ENCODE data around the gene STK24.
"Not testable (repeated sequence)": the region's sequence is repeated elsewhere in the genome, so short reads cannot be mapped to it uniquely, and the experiment has no call there.

STK24 gene

GRCh38 chr13:98571955-98572662, 4.8 kb downstream of the STK24 start:
- no peak overlapping the region for H3K27ac ChIP-seq
- TF ChIP-seq CTCF (conservative IDR thresholded peaks at IDR 0.05) (no peak), ZFX (IDR thresholded peaks at IDR 0.05) (no peak)

DNA sequence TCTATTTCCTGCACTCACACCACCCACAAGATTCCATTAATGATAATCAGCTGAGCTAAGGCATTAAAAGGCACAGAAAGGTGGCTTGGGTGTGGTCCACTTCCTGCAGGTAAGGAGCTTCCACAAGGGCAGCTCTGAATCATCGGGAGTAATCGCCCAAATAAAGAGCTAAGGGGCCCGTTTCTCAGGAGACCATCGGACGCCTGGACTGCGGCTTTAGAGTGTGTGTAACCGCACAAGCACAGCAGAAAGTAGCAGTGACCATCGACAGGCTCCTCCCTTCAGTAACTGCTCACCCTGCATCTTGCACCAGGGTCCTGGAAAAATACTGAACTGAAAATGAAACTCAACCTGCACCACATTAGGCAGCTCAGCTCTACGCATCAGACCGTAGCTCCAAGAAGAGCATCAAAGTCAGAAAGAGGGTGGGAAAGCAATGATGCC, 6.0 kb downstream of the STK24 start:
- H3K27ac ChIP-seq: no peak overlapping the region
- TF ChIP-seq CTCF (conservative IDR thresholded peaks at IDR 0.05) (no peak), ZFX (IDR thresholded peaks at IDR 0.05) (no peak)

- not testable (repeated sequence) for H3K27ac ChIP-seq
Measured at GRCh38 chr13:98569494-98570367, 7.2 kb downstream of the STK24 start.

DNA sequence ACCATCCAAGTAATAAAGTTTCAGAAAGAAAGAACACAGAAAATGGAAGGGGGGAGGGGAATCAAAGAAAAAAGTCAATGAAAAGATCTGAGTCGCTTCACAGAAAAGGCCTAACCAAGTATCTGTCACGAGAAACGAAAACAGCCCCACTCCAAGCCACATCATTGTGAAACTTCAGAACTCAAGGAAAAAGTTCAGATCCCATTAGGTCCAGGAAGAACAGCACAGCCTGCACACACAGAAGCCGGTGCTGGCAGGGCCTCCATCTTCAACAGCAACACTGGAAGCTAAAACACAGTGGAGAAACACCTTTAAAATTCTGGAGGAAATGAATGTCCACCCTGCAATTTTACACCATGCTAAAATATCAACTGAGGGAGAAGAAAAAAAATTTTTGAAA, 8.0 kb downstream of the STK24 start:
- TF ChIP-seq ZFX (IDR thresholded peaks at IDR 0.05) (no peak), CTCF (conservative IDR thresholded peaks at IDR 0.05) (no peak)
- no peak overlapping the region for H3K27ac ChIP-seq

- no peak overlapping the region for H3K27ac ChIP-seq
- TF ChIP-seq ZFX (IDR thresholded peaks at IDR 0.05) (no peak), CTCF (conservative IDR thresholded peaks at IDR 0.05) (no peak)
Measured at GRCh38 chr13:98567140-98567539, 9.8 kb downstream of the STK24 start.

DNA sequence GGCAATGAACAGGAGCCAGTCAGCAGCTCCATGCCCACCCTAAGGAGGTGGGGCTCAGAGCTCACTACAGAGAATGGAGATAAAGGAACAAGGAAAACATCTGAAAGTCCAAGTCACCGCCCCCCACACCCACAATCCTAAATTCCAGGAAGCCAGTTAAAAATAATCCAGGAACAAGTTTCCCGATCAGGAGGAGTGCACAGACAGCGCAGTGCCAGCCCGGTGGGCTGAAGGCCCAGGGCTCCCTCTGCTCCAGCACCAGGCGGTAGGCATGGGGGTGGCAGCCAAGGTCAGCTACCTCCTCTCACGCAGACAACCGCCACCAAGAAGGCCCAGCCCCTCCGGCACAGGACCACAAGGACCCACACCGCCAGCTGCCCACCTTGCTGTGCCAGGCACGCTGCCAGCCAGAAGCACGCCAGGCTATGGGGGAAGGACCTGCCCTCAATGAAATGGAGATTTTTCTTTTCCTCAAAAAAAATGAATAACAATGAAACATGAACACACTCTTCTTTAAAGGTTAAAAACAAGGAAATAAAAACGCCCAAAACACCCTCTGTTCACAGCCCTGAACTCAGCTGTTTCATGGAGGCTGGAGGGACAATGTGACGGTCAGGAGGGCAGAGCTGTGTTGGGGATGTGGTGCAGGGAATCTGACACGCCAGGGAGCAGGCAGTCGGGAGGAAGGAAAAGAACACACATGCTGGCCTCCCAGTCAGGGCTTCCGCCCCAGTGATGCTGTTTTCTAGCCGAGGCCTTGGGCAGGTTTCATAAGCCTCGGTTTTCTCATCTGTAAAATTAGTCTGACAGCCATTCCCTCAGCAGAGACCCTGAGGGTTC, 11.0 kb downstream of the STK24 start:
- no peak overlapping the region for H3K27ac ChIP-seq
- no peak for TF ChIP-seq ZFX (IDR thresholded peaks at IDR 0.05)
- no peak for TF ChIP-seq CTCF (conservative IDR thresholded peaks at IDR 0.05)

DNA sequence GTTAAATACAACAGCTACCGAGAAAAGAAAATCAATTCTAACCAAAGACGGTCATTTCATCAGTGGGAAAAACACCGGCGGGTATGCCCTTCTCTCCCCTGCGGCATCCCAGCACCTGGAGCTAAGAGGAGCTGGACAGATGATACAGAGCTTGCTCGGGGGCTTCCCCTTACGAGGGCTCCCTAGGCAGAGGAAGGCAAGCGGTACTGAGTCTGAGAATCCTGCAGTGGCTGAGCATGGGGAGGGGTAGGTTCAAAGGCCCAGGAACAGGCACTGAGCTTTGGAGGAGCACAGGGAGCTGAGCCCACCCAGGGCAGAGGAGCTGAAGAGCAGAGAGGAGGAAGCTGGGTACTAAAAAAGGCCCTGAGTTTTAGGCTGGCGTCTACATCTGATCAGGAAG, 12.7 kb downstream of the STK24 start:
- H3K27ac ChIP-seq: no peak overlapping the region
- TF ChIP-seq CTCF (conservative IDR thresholded peaks at IDR 0.05) (no peak), ZFX (IDR thresholded peaks at IDR 0.05) (no peak)
